Measurements from ENCODE around the gene NAT9. TPM values are rescaled to one million over a fixed set of nuclear protein-coding genes. Genes with fewer than 3 reads are reported as not detected.

NAT9 gene
- total and polyA plus RNA-seq, 2 of the 4 experiments (the other 2 are of a cell fraction) = 48.9 to 62.0 TPM

- WGBS, 2 experiments (ENCODE audit: extremely low coverage in 2 of 2, insufficient read length in 1 of 2) = 0% methylated on average over 23 of the region's 34 CpGs; no CpG with 5 or more reads in 1 of the 2 experiments
- H3K27ac ChIP-seq (ENCODE audit: insufficient read depth, low read length) = no peak overlapping the region
- H3K9me1 ChIP-seq (ENCODE audit: insufficient read depth, low read length) = peaks cover 3% of the 10 kb centered on the region
- no peak overlapping the region; the same call in 1 of the 2 replicates for H3K4me2 ChIP-seq (ENCODE audit: low read depth, low read length)
- peak overlapping the region; percentile 11 for H2AK9ac ChIP-seq (replicated peaks; ENCODE audit: low read depth, low read length, poor library complexity)
- no peak overlapping the region for H3K23ac ChIP-seq (ENCODE audit: low read depth, low read length)
- peaks cover 4% of the 10 kb centered on the region; the same call in 1 of the 2 replicates for H4K20me1 ChIP-seq (ENCODE audit: insufficient read depth, low read length)
- H3K4me1 ChIP-seq (ENCODE audit: control insufficient read depth, insufficient read depth, low read length) = peaks cover 8% of the 10 kb centered on the region; the same call in 1 of the 2 replicates
- H3K36me3 ChIP-seq (ENCODE audit: control insufficient read depth, insufficient read depth, low read length) = no peaks in the 10 kb centered on the region
- DNase-seq = no peak
- no peak overlapping the region for H2AK5ac ChIP-seq (ENCODE audit: low read depth, low read length)
- H3K9me3 ChIP-seq (ENCODE audit: control insufficient read depth, insufficient read depth, low read length) = no peaks in the 10 kb centered on the region
- no peak overlapping the region for H3K14ac ChIP-seq (replicated peaks; ENCODE audit: low read depth, low read length)
- peak; percentile 12; the same call in 1 of the 2 replicates for TF ChIP-seq CTCF (conservative IDR thresholded peaks at IDR 0.05; ENCODE audit: low read depth, low read length)
- no peak for TF ChIP-seq CEBPB (IDR thresholded peaks at IDR 0.05; ENCODE audit: low read depth, low read length)
- no peak for TF ChIP-seq MAFK (IDR thresholded peaks at IDR 0.05; ENCODE audit: low read depth, low read length)
- no peak for TF ChIP-seq RFX5 (IDR thresholded peaks at IDR 0.05; ENCODE audit: low read depth, low read length)
- H4K8ac ChIP-seq (ENCODE audit: low read depth in 2 of 2, low read length in 2 of 2) = peak overlapping the region; percentile 57 to 58; a peak in 2 of 4 replicates
- no peak for ATAC-seq (ENCODE audit: low read depth)
- no peak overlapping the region for H2BK15ac ChIP-seq (ENCODE audit: low read depth, low read length)
- 0 out of 2 replicates have a peak overlapping the region, but pooled peaks have one; percentile 11 for H3K9ac ChIP-seq (ENCODE audit: low read depth, low read length)
- H3K27me3 ChIP-seq (ENCODE audit: control insufficient read depth, insufficient read depth, low read length) = no peaks in the 10 kb centered on the region
- H3K4me3 ChIP-seq (ENCODE audit: insufficient read depth, low read depth, low read length) = peak overlapping the region; percentile 50
- no peak overlapping the region; the same call in 1 of the 2 replicates for H4K91ac ChIP-seq (ENCODE audit: insufficient read depth, low read depth, low read length)
- dilution Hi-C loops (cut with HindIII; ENCODE audit: low sequenced_read_pairs, unreplicated experiment) (no loop called here), in situ Hi-C loops (cut with MboI; ENCODE audit: low sequenced_read_pairs) (loop anchor here (10.0 kb wide), 1 partner anchor 207 kb away; no protein-coding TSS in a partner anchor), intact Hi-C loops (cut with micrococcal nuclease) (loop anchor here (2.0 to 5.0 kb wide), 2 partner anchors 19 to 94 kb away; no protein-coding TSS in a partner anchor)
- POLR2A ChIA-PET (ENCODE audit: unreplicated experiment) = no interaction called here
- H2BK20ac ChIP-seq (ENCODE audit: low read depth, low read length) = no peak overlapping the region
- CTCF ChIA-PET = no interaction called here
- H3K4ac ChIP-seq (ENCODE audit: low read depth, low read length) = peak overlapping the region; percentile 19; the same call in 1 of the 2 replicates
- BruUV-seq (replicated peaks) = no TSS peak
- no peak overlapping the region for H3K56ac ChIP-seq (ENCODE audit: extremely low read depth, insufficient read depth, low read length)
- no peak overlapping the region for H2BK5ac ChIP-seq (ENCODE audit: low read depth, low read length, poor library complexity, severe bottlenecking)
- H3K18ac ChIP-seq (ENCODE audit: low read depth, low read length) = no peak overlapping the region
- no peak overlapping the region for H4K5ac ChIP-seq (ENCODE audit: low read depth, low read length)
- H2AFZ ChIP-seq (replicated peaks; ENCODE audit: low read length, poor library complexity) = peak overlapping the region; percentile 83
- H3K79me1 ChIP-seq (ENCODE audit: low read depth in 1 of 2, low read length in 2 of 2) = peaks cover 6 to 22% of the 10 kb centered on the region in 2 experiments
- no peak overlapping the region for H2BK120ac ChIP-seq (ENCODE audit: low read depth, low read length)
Measured at GRCh38 chr17:74748279-74748528, 27.9 kb downstream of the NAT9 start.

Data from IMR-90 (cell line).